Measurements from ENCODE around the gene CACNG8.
A peak's percentile ranks its signal among the peaks of the same experiment; 100 is the strongest.

The CACNG8 gene

GRCh38 chr19:53977991-53978731 is 15.4 kb downstream of the CACNG8 start:
- Histone ChIP-seq H3K9me3 (no peaks in the 10 kb centered on the region), H3K4me3 (peak overlapping the region; percentile 18 to 43), H3K4me1 (peaks cover 0 to 35% (median 24%) of the 10 kb centered on the region in 4 donors), H3K36me3 (no peaks in the 10 kb centered on the region), H3K27me3 (peaks cover 3 to 81% of the 10 kb centered on the region in 2 donors), H3K27ac (no peak overlapping the region)
- TF ChIP-seq CTCF (IDR thresholded peaks at IDR 0.05): no peak
- intact Hi-C loops (cut with DNase I; ENCODE audit: low total_unique reads): no loop called here
- peak in 1 of 2 donors; percentile 48 for DNase-seq

- Histone ChIP-seq H3K27me3 (peaks cover 3 to 91% of the 10 kb centered on the region in 2 donors), H3K36me3 (no peaks in the 10 kb centered on the region), H3K9me3 (no peaks in the 10 kb centered on the region), H3K4me3 (peak overlapping the region in 1 of 2 donors; percentile 33), H3K27ac (no peak overlapping the region), H3K4me1 (peaks cover 0 to 35% (median 24%) of the 10 kb centered on the region in 4 donors)
- intact Hi-C loops (cut with DNase I; ENCODE audit: low total_unique reads): no loop called here
- no peak for DNase-seq
- TF ChIP-seq CTCF (IDR thresholded peaks at IDR 0.05): no peak
These were observed 16.5 kb downstream of the CACNG8 start for GRCh38 chr19:53978975-53979801.

GRCh38 chr19:53980539-53981375 is 18.0 kb downstream of the CACNG8 start:
- intact Hi-C loops (cut with DNase I; ENCODE audit: low total_unique reads): no loop called here
- Histone ChIP-seq H3K36me3 (no peaks in the 10 kb centered on the region), H3K4me3 (no peak overlapping the region), H3K27ac (no peak overlapping the region), H3K4me1 (peaks cover 0 to 35% (median 24%) of the 10 kb centered on the region in 4 donors), H3K9me3 (no peaks in the 10 kb centered on the region), H3K27me3 (peaks cover 3 to 87% of the 10 kb centered on the region in 2 donors)
- no peak for DNase-seq
- no peak for TF ChIP-seq CTCF (IDR thresholded peaks at IDR 0.05)

GRCh38 chr19:53981376-53981951 is 18.7 kb downstream of the CACNG8 start:
- Histone ChIP-seq H3K4me3 (no peak overlapping the region), H3K27me3 (peaks cover 3 to 80% of the 10 kb centered on the region in 2 donors), H3K36me3 (no peaks in the 10 kb centered on the region), H3K4me1 (peaks cover 0 to 35% (median 24%) of the 10 kb centered on the region in 4 donors), H3K9me3 (no peaks in the 10 kb centered on the region), H3K27ac (no peak overlapping the region)
- DNase-seq: no peak
- intact Hi-C loops (cut with DNase I; ENCODE audit: low total_unique reads): no loop called here
- TF ChIP-seq CTCF (IDR thresholded peaks at IDR 0.05): no peak

GRCh38 chr19:53982001-53982451 is 19.3 kb downstream of the CACNG8 start:
- H3K4me3 ChIP-seq: peak overlapping the region in 1 of 2 donors; percentile 32

More at GRCh38 chr19:53982001-53982451, 19.3 kb downstream of the CACNG8 start:
- TF ChIP-seq CTCF (IDR thresholded peaks at IDR 0.05): no peak
- H3K27ac ChIP-seq: no peak overlapping the region
- peaks cover 0 to 35% (median 24%) of the 10 kb centered on the region in 4 donors for H3K4me1 ChIP-seq
- intact Hi-C loops (cut with DNase I; ENCODE audit: low total_unique reads): no loop called here
- no peaks in the 10 kb centered on the region for H3K9me3 ChIP-seq
- no peaks in the 10 kb centered on the region for H3K36me3 ChIP-seq
- peaks cover 3 to 74% of the 10 kb centered on the region in 2 donors for H3K27me3 ChIP-seq
- DNase-seq: no peak

All from tibial artery (tissue), 4 donors.